IPS-18a (cell line): Measurements from ENCODE around the gene SLC9A8.
"Not testable (repeated sequence)": the region's sequence is repeated elsewhere in the genome, so short reads cannot be mapped to it uniquely, and the experiment has no call there.

ENCODE experiments used
- H3K27ac ChIP-seq: one replicate; pipeline ENCODE4 v1.5.1; 2013; ENCODE audit warnings: low read length
- H3K27me3 ChIP-seq: one replicate; pipeline ENCODE4 v1.6.1; 2013; ENCODE audit warnings: mild to moderate bottlenecking, low read length; ENCODE audit not compliant: control insufficient read depth, insufficient read depth
- H3K36me3 ChIP-seq: one replicate; pipeline ENCODE4 v1.6.1; 2013; ENCODE audit warnings: low read depth, low read length; ENCODE audit not compliant: control insufficient read depth
- H3K4me1 ChIP-seq: one replicate; pipeline ENCODE4 v1.6.1; 2013; ENCODE audit warnings: low read depth, low read length; ENCODE audit not compliant: control insufficient read depth
- H3K4me3 ChIP-seq: one replicate; pipeline ENCODE4 v1.5.1; 2013; ENCODE audit warnings: low read length
- H3K9ac ChIP-seq: one replicate; pipeline ENCODE4 v1.6.1; 2013; ENCODE audit warnings: mild to moderate bottlenecking, low read length, moderate library complexity
- H3K9me3 ChIP-seq: one replicate; pipeline ENCODE4 v1.6.1; 2013; ENCODE audit warnings: low read depth, low read length; ENCODE audit not compliant: control insufficient read depth

SLC9A8 gene

DNA sequence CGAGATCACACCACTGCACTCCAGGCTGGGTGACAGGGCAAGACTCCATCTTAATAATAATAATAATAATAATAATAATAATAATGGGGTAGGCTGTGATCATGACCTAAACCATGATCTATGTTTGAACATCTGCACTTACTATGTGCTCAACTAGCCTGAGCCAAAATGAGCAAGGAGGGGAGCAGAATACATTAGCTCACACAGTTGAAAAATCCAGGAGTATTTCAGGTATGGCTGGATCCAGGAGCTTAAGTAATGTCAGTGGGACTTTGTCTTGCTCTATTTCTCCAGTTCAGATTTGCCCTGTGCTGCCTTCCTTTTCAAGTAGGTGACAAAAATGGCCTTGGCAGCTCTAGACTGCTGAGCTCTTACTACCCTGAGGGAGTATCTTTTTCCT is 32.7 kb upstream of the SLC9A8 start:
- no peak overlapping the region for H3K27ac ChIP-seq
- peaks cover 11% of the 10 kb centered on the region for H3K4me1 ChIP-seq
- H3K27me3 ChIP-seq: no peaks in the 10 kb centered on the region
- no peak overlapping the region for H3K4me3 ChIP-seq
- no peaks in the 10 kb centered on the region for H3K36me3 ChIP-seq
- H3K9me3 ChIP-seq: no peaks in the 10 kb centered on the region
- H3K9ac ChIP-seq: no peak overlapping the region

DNA sequence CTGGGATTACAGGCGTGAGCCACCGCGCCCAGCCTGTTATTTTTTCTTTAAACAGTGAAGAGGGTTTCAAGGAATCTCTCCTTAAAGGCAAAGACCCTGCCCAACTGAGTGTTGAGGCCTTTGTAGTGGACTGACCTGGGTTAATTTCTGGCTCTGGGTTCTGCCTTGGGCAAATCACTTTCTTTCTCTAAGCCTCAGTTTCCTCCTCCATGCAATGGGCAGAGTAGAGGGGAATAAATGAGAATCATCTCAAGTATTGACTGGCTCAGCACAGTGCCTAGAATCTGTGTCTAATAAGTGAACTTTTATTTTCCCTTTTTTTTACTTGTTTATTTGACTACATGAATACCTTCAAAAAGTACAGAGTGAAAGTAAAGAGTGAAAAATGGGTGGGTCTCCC is 31.0 kb upstream of the SLC9A8 start:
- no peaks in the 10 kb centered on the region for H3K27me3 ChIP-seq
- no peaks in the 10 kb centered on the region for H3K9me3 ChIP-seq
- no peak overlapping the region for H3K4me3 ChIP-seq
- no peaks in the 10 kb centered on the region for H3K4me1 ChIP-seq
- H3K27ac ChIP-seq: no peak overlapping the region
- H3K36me3 ChIP-seq: no peaks in the 10 kb centered on the region
- no peak overlapping the region for H3K9ac ChIP-seq

DNA sequence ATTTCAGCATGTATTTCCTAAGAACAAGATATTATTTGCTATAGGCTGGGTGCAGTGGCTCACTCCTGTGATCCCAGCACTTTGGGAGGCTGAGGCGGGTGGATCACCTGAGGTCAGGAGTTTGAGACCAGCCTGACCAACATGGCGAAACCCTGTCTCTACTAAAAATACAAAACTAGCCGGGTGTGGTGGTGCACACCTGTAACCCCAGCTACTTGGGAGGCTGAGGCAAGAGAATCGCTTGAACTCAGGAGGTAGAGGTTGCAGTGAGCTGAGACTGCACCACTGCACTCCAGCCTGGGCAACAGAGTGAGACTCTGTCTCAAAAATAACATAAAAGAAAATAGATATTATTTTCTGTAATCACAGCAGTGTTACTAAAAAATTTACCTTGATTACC is 30.2 kb upstream of the SLC9A8 start:
- not testable (repeated sequence) for H3K4me3 ChIP-seq, H3K36me3 ChIP-seq, H3K9me3 ChIP-seq, H3K9ac ChIP-seq, H3K27me3 ChIP-seq, H3K27ac ChIP-seq, H3K4me1 ChIP-seq

DNA sequence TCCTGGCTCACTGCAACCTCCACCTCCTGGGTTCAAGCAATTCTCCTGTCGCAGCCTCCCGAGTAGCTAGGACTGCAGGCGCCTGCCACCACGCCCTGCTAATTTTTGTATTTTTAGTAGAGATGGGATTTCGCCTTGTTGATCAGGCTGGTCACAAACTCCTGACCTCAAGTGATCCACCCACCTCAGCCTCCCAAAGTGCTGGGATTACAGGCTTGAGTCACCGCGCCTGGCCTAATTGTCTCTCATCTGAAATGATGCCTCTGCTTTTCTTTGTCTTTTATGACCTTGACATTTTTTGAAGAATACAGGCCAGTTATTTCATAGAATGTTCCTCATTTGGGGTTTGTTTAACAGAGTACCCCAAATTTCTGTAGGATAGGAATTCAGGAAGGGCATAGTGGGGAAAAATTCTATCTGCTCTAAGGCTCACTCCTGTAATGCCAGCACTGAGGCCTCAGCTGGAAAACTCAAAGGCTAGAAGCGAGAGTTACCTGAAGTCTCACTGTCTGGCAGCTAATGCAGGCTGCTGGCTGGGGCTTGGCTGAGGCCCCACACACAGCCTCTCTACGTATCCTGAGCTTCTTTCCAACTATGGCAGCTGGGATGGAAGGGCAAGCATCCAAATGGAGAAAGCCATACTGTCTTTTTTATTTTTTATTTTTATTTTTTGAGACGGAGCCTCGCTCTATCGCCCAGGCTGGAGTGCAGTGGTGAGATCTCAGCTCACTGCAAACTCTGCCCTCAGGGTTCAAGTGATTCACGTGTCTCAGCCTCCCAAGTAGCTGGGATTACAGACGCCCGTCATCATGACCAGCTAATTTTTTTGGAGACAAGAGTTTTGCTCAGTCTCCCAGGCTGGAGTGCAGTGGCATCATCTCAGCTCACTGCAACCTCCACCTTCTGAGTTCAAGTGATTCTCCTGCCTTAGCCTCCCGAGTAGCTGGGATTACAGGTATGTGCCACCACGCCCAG is 29.3 kb upstream of the SLC9A8 start:
- H3K27me3 ChIP-seq, H3K4me1 ChIP-seq, H3K4me3 ChIP-seq, H3K9me3 ChIP-seq, H3K9ac ChIP-seq, H3K36me3 ChIP-seq, H3K27ac ChIP-seq: not testable (repeated sequence)

DNA sequence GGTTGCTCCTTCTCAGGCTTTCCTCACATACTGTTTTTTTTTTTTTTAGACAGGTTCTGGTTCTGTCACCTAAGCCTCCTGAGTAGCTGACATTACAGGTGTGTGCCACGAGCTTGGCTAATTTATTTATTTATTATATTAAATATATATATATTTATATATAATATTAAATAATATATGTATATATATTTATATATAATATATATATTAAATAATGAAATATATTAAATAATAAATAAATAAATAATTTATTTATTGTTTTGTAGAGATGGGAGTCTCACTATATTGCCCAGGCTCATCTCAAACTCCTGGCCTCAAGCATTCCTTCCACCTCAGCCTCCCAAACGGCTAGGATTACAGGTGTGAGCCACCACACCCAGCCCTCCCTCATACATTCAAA is 28.3 kb upstream of the SLC9A8 start:
- no peak overlapping the region for H3K27ac ChIP-seq

DNA sequence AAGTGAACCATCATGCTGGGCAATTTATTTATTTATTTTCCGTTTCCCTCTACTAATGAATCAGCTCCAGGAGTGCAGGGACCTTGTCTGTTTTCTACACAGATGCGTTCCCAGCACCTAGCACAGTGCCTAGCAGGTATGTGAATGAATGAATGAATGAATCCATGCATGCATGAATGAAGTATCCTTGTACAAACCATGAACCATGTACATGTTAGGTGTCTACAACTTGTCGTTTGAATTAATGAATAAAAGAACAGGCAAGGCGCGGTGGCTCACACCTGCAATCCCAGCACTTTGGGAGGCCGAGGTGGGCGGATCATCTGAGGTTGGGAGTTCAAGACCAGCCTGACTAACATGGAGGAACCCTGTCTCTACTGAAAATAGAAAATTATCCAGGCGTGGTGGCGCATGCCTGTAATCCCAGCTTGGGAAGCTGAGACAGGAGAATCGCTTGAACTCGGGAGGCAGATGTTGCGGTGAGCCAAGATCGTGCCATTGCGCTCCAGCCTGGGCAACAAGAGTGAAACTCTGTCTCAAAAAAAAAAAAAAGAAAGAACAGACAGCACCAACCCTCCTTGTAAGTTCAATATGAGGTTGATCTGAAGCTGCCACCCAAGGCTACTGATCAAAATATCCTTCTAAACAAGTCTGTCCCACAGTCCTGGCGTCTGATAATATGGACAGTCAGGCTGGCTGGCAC is 27.3 kb upstream of the SLC9A8 start:
- Histone ChIP-seq H3K4me3 (no peak overlapping the region), H3K9ac (no peak overlapping the region), H3K9me3 (no peaks in the 10 kb centered on the region), H3K36me3 (no peaks in the 10 kb centered on the region), H3K27me3 (no peaks in the 10 kb centered on the region), H3K4me1 (no peaks in the 10 kb centered on the region), H3K27ac (no peak overlapping the region)

More for the DNA sequence above, 28.3 kb upstream of the SLC9A8 start:
- Histone ChIP-seq H3K4me1 (no peaks in the 10 kb centered on the region), H3K36me3 (no peaks in the 10 kb centered on the region), H3K4me3 (no peak overlapping the region), H3K9ac (no peak overlapping the region), H3K9me3 (no peaks in the 10 kb centered on the region), H3K27me3 (no peaks in the 10 kb centered on the region)

DNA sequence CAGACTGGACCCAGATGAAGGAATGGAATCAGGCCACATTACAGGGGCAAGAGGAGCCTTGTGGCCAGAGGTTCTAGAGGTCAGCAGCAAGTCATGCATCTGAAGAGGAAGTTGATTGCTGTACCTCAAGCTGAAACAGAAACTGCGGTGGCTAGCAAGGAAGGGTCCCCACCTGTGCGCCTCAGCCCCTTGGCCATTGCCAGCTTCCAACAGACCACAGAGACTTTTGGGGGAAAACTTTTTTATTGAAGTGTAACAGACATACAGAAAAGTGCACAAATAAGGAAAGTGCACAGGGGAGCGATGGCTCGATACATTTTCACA is 26.8 kb upstream of the SLC9A8 start:
- no peak overlapping the region for H3K27ac ChIP-seq
- H3K27me3 ChIP-seq: no peaks in the 10 kb centered on the region
- H3K36me3 ChIP-seq: no peaks in the 10 kb centered on the region
- H3K4me3 ChIP-seq: no peak overlapping the region
- H3K9ac ChIP-seq: no peak overlapping the region
- H3K9me3 ChIP-seq: no peaks in the 10 kb centered on the region
- H3K4me1 ChIP-seq: no peaks in the 10 kb centered on the region

DNA sequence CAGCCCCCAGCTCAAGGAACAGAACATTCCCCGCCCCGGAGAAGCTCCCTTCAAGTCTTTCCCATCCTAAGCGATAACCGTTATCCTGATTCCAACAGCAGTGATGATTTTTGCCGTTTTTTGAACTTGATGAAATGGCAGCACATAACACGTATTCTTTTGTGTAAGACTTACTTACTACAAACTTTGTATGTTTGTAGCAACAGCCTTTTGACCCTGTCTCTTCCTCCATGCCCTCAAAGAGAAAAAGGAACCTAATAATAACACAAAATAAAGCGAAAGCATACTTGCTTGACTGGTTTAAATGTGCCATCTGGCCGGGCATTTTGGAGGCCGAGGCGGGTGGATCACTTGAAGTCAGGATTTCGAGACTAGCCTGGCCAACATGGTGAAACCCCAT is 26.4 kb upstream of the SLC9A8 start:
- no peak overlapping the region for H3K27ac ChIP-seq
- H3K9ac ChIP-seq: no peak overlapping the region
- H3K4me3 ChIP-seq: no peak overlapping the region
- H3K4me1 ChIP-seq: no peaks in the 10 kb centered on the region
- H3K27me3 ChIP-seq: no peaks in the 10 kb centered on the region
- H3K36me3 ChIP-seq: no peaks in the 10 kb centered on the region
- no peaks in the 10 kb centered on the region for H3K9me3 ChIP-seq

DNA sequence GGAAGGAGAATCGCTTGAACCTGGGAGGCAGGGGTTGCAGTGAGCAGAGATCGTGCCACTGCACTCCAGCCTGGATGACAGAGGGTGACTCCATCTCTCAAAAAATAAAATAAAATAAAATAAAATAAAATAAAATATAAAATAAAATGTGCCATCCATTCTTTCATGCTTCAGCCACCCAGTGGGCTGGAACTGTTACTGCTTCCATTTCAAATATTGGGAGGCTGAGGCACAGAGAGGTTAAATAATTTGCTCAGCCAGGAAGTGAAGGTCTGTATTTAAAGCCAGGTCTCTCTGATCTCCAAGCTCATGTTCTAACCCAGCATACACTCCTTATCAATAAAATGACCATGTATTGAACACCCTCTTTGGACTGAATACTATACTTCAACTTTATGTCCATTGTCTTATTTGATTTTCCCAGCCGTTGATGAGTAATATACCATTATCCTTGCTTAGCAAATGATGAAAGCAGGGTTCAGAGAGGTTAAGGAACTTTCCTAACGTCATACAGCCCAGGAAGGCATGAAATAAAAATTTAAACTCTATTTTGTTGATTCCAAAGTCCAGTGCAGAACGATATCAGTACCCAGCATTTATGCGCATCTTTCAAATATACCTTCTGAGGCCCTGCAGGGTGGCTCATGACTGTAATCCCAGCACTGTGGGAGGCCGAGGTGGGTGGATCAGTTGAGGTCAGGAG is 25.8 kb upstream of the SLC9A8 start:
- Histone ChIP-seq H3K9me3 (no peaks in the 10 kb centered on the region), H3K9ac (no peak overlapping the region), H3K27ac (no peak overlapping the region), H3K36me3 (no peaks in the 10 kb centered on the region), H3K4me1 (no peaks in the 10 kb centered on the region), H3K4me3 (no peak overlapping the region), H3K27me3 (no peaks in the 10 kb centered on the region)

DNA sequence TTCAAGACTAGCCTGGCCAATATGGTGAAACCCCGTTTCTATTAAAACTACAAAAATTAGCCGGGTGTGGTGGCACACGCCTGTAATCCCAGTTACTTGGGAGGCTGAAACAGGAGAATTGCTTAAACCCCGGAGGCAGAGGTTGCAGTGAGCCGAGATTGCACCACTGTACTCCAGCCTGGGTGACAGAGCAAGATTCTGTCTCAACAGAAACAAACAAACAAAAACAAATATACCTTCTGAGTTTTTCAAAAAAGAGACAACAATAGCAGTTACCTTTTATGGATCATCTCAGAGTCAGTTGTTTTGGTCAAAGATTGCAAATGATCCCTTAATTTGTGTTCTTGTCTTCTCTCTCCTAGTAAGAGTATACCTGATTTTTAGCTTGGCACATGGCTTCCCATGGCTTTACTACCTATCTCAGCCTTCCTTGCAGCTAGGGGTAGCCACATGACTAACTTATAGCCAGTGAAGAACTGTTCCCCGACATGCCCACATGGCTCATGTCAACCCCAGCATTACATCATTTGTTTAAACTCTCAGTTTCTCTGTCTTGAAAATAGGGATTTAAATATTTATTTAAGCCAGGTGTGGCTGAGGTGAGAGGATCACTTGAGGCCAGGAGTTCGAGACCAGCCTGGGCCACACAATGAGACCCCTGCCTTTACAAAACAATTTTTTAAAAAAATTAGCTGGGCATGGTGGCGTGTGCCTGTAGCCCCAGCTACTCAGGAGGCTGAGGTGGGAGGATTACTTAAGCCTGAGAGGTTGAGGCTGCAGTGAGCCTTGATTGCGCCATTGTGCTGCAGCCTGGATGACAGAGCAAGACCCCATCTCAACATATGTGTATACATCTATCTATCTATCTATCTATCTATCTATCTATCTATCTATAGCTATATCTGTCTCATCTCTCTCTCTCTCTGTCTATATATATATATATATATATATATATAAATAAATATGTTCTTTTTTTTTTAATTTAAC is 25.0 kb upstream of the SLC9A8 start:
- Histone ChIP-seq H3K4me1 (no peaks in the 10 kb centered on the region), H3K27ac (no peak overlapping the region), H3K9me3 (no peaks in the 10 kb centered on the region), H3K36me3 (no peaks in the 10 kb centered on the region), H3K9ac (no peak overlapping the region), H3K27me3 (no peaks in the 10 kb centered on the region), H3K4me3 (no peak overlapping the region)
